GM12801 (cell line): ENCODE measurements around the gene HPN.

ENCODE experiments used
- CTCF ChIP-seq: IDR thresholded peaks from one replicate; pipeline ENCODE4 v1.5.1; 2011; ENCODE audit warnings: control low read depth; ENCODE audit not compliant: insufficient read length; ENCODE audit errors: extremely low read depth

HPN gene

GRCh38 chr19:35115177-35115951 is 73.8 kb downstream of the HPN start, which contains the start of gene FXYD3:
Gene FXYD3, plus strand, starts transcription at chr19:35115823. Its CDS starts 3,554 bp downstream, at chr19:35119377.
- TF ChIP-seq CTCF: no peak
